Muscle of leg (tissue), 11 donors: ENCODE results near the gene AHSP. TPM values are rescaled to one million over a fixed set of nuclear protein-coding genes. Genes with fewer than 3 reads are reported as not detected.
A peak's percentile ranks its signal among the peaks of the same experiment; 100 is the strongest.
"Not testable (repeated sequence)": the region's sequence is repeated elsewhere in the genome, so short reads cannot be mapped to it uniquely, and the experiment has no call there.

Experiments used
- DNase-seq: peaks from one replicate; pipeline ENCODE4 v3.0.0; 2013
- H3K27ac ChIP-seq: one replicate; pipeline ENCODE4 v1.5.1; 2013; ENCODE audit warnings: mild to moderate bottlenecking, low read length, control low read depth
- H3K27me3 ChIP-seq: one replicate; pipeline ENCODE4 v1.6.1; 2013; ENCODE audit warnings: low read length; ENCODE audit not compliant: control insufficient read depth, insufficient read depth
- H3K36me3 ChIP-seq: one replicate; pipeline ENCODE4 v1.6.1; 2013; ENCODE audit warnings: low read length; ENCODE audit not compliant: control insufficient read depth, insufficient read depth
- H3K4me1 ChIP-seq: one replicate; pipeline ENCODE4 v1.6.1; 2013; ENCODE audit warnings: low read length; ENCODE audit not compliant: control insufficient read depth, insufficient read depth
- H3K4me3 ChIP-seq: one replicate; pipeline ENCODE4 v1.5.1; 2013; ENCODE audit warnings: low read length, control low read depth
- H3K9me3 ChIP-seq: replicated peaks from 2 replicates; pipeline ENCODE4 v1.6.1; 2013; ENCODE audit warnings: low read depth, low read length; ENCODE audit not compliant: control insufficient read depth
- WGBS: methylation state at CpG from one replicate; pipeline ENCODE4 v1.1.5; 2013; ENCODE audit warnings: missing lambda C conversion rate; ENCODE audit not compliant: insufficient coverage; 5-methylcytosine and 5-hydroxymethylcytosine counted together
- polyA plus RNA-seq, 8 donors: library from polyadenylated mRNA; unstranded; fragments of 120-200 nt; gene quantifications; one replicate each; pipeline versions ENCODE4 v1.2.1 to v1.2.3, GENCODE V29; 2013; ENCODE audit warnings: inconsistent platforms in 1 of 8, low replicate concordance in 1 of 8; ENCODE audit not compliant: insufficient read length in 8 of 8, insufficient read depth in 1 of 8
- total RNA-seq: library from RNA; stranded (reverse); fragments of 120-200 nt; gene quantifications from one replicate; pipeline ENCODE4 v1.2.4, GENCODE V29; 2013

Gene AHSP
- total and polyA plus RNA-seq, 9 donors = 6.7 to 22.8 (median 18.1) TPM

GRCh38 chr16:31539762-31540161 lies 12.1 kb downstream of the AHSP start:
- not testable (repeated sequence) for H3K4me3 ChIP-seq, DNase-seq, H3K27ac ChIP-seq, H3K36me3 ChIP-seq, H3K9me3 ChIP-seq, H3K4me1 ChIP-seq
- peaks cover 22% of the 10 kb centered on the region for H3K27me3 ChIP-seq
- WGBS = no CpG with 5 or more reads among the region's 4 CpGs

DNA sequence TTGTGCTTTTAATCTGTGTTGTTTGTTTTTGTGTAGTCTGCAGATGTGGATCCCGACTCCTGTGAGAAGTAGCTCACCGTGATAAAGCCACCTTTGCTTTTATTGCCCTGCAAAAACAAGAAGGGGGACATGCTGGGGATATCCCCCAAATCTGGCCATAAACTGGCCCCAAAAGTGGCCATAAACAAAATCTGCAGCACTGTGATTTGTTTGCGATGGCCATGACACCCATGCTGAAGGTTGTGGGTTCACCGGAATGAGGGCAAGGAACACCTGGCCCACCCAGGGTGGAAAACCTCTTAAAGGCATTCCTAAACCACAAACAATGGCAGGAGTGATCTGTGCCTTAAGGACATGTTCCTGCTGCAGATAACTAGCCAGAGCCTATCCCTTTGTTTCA lies 15.1 kb downstream of the AHSP start:
- no peaks in the 10 kb centered on the region for H3K9me3 ChIP-seq
- no peak overlapping the region for H3K4me3 ChIP-seq
- H3K4me1 ChIP-seq = peaks cover under 1% of the 10 kb centered on the region
- 100% methylated on average over 4 of the region's 4 CpGs for WGBS
- H3K27me3 ChIP-seq = peaks cover 5% of the 10 kb centered on the region
- no peaks in the 10 kb centered on the region for H3K36me3 ChIP-seq
- no peak for DNase-seq
- H3K27ac ChIP-seq = no peak overlapping the region

GRCh38 chr16:31561426-31562233 lies 33.9 kb downstream of the AHSP start:
- Histone ChIP-seq H3K27ac (no peak overlapping the region), H3K36me3 (no peaks in the 10 kb centered on the region), H3K27me3 (no peaks in the 10 kb centered on the region), H3K4me1 (no peaks in the 10 kb centered on the region), H3K4me3 (no peak overlapping the region), H3K9me3 (no peaks in the 10 kb centered on the region)
- WGBS = no CpG with 5 or more reads among the region's 8 CpGs
- DNase-seq = no peak

DNA sequence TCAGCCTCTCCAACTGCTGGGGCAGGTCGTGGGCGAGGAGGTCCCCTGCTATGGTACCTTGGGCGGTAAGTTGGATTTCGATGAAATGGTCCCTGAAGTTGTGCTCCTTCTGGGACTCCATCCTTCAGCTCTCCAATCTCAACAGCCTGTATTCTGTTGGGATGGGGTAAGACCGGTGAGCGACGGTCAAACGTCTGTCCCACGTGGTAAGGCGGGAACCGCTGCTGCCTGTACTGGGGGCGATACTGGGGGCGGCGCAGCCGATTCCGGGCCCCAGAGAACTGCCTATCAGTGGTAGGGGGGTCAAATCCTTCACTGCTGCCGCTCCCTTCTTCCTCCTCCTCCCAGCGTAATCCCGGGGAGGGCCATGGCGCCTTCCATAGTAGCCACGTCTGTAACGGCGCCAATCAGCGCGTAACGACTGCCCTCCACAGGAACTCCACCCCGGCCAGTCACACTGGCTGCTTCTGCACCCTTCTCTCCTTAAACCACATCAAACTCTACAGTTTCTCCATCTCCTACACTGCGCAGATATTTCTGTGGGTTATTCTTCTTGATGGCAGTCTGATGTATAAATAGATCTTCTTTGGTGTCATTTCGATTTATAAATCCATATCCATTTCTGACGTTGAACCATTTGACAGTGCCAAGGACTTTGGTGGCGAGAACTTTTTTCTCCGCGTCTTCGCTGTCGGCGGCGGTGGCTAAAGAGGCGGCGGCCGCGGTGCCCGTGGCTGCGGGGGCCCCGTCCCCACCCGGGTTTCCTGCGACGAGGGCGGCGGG lies 41.1 kb downstream of the AHSP start:
- Histone ChIP-seq H3K4me1 (peaks cover 3% of the 10 kb centered on the region), H3K4me3 (peak overlapping the region; percentile 19), H3K27ac (no peak overlapping the region), H3K36me3 (no peaks in the 10 kb centered on the region), H3K27me3 (peaks cover 21% of the 10 kb centered on the region), H3K9me3 (no peaks in the 10 kb centered on the region)
- peak; percentile 40 for DNase-seq
- under 1% methylated on average over 24 of the region's 49 CpGs for WGBS

DNA sequence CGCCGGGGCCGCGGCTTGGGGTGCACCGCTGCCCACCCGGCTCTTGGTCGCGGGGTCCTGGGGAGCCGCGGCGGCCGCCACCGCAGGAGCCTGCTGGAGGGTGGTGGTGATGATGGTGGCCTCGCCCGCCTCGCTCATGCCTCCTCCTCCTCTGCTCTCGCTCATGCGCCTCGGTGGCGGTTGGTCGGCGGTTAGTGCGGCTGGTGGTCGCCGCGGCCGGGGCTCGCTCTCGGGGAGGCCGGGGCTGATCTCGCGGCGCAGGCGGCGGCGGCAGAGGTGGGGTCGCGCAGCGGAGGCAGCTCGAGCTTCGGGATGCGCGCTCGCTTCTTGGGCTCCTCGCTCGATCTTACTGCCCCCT lies 41.6 kb downstream of the AHSP start:
- H3K9me3 ChIP-seq = no peaks in the 10 kb centered on the region
- no peak for DNase-seq
- peaks cover 21% of the 10 kb centered on the region for H3K27me3 ChIP-seq
- peaks cover 3% of the 10 kb centered on the region for H3K4me1 ChIP-seq
- H3K27ac ChIP-seq = no peak overlapping the region
- no peaks in the 10 kb centered on the region for H3K36me3 ChIP-seq
- 0% methylated on average over 32 of the region's 46 CpGs for WGBS
- H3K4me3 ChIP-seq = no peak overlapping the region

DNA sequence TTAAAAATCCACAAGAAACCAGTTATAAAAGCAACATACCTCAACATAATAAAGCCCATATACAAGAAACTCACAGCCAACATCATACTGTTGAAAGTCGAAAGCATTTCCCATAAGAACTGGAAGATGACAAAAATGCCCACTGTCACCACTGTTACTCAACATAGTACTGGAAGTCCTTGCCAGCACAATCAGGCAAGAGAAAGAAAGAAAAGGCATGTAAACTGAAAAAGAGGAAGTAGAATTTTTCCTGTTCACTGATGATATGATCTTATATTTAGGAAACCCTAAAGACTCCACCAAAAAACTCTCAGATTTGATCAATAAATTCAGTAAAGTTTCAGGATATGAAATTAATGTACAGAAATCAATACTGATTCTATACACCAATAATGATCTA lies 45.1 kb downstream of the AHSP start:
- WGBS = no CpG with 5 or more reads among the region's 1 CpG
- peaks cover 3% of the 10 kb centered on the region for H3K4me1 ChIP-seq
- H3K4me3 ChIP-seq = no peak overlapping the region
- H3K36me3 ChIP-seq = no peaks in the 10 kb centered on the region
- DNase-seq = no peak
- peaks cover 19% of the 10 kb centered on the region for H3K27me3 ChIP-seq
- no peaks in the 10 kb centered on the region for H3K9me3 ChIP-seq
- H3K27ac ChIP-seq = no peak overlapping the region

GRCh38 chr16:31574159-31574558 lies 46.5 kb downstream of the AHSP start:
- not testable (repeated sequence) for H3K4me3 ChIP-seq, H3K27me3 ChIP-seq, H3K27ac ChIP-seq, H3K4me1 ChIP-seq, DNase-seq, H3K36me3 ChIP-seq, H3K9me3 ChIP-seq
- WGBS = no CpG with 5 or more reads among the region's 1 CpG

- no peak for DNase-seq
- H3K27ac ChIP-seq = no peak overlapping the region
- H3K27me3 ChIP-seq = no peaks in the 10 kb centered on the region
- H3K36me3 ChIP-seq = no peaks in the 10 kb centered on the region
- peaks cover 8% of the 10 kb centered on the region for H3K9me3 ChIP-seq
- 50% methylated on average over 1 of the region's 1 CpG for WGBS
- H3K4me3 ChIP-seq = no peak overlapping the region
- no peaks in the 10 kb centered on the region for H3K4me1 ChIP-seq
Observed at GRCh38 chr16:31577411-31577810, 49.7 kb downstream of the AHSP start.
